Astrocyte (in vitro differentiated cells and primary cell): ENCODE measurements around the gene DIP2A. TPM values are rescaled to one million over a fixed set of nuclear protein-coding genes. Genes with fewer than 3 reads are reported as not detected.

Source experiments
- DNase-seq: peaks from one replicate; pipeline ENCODE4 v3.0.0-alpha.2; 2010; ENCODE audit warnings: low read depth
- FAIRE-seq: peaks from 2 replicates; lab custom pipeline; 2011; peaks lifted over from hg19 to GRCh38; lab: Jason Lieb, UNC
- H2AFZ ChIP-seq: 2 replicates; pipeline ENCODE4 v1.6.0; 2012; ENCODE audit warnings: low read depth, low read length, inconsistent platforms
- H3K27ac ChIP-seq: 2 replicates; pipeline ENCODE4 v1.5.1; 2011; ENCODE audit warnings: low read depth, low read length, inconsistent platforms
- H3K27me3 ChIP-seq: 2 replicates; pipeline ENCODE4 v1.6.0; 2011; ENCODE audit warnings: low read length, inconsistent platforms; ENCODE audit not compliant: insufficient read depth
- H3K36me3 ChIP-seq: 2 replicates; pipeline ENCODE4 v1.5.1; 2011; ENCODE audit warnings: low read length, inconsistent platforms; ENCODE audit not compliant: insufficient read depth
- H3K4me1 ChIP-seq: 2 replicates; pipeline ENCODE4 v1.5.1; 2011; ENCODE audit warnings: low read length, inconsistent platforms; ENCODE audit not compliant: insufficient read depth
- H3K4me2 ChIP-seq: 2 replicates; pipeline ENCODE4 v1.6.0; 2012; ENCODE audit warnings: low read length, inconsistent platforms
- H3K4me3 ChIP-seq: 2 replicates; pipeline ENCODE4 v1.5.1; 2011; ENCODE audit warnings: low read depth, mild to moderate bottlenecking, low read length, inconsistent platforms; ENCODE audit not compliant: insufficient read depth
- H3K79me2 ChIP-seq: 2 replicates; pipeline ENCODE4 v1.6.0; 2012; ENCODE audit warnings: mild to moderate bottlenecking, low read length, inconsistent platforms; ENCODE audit not compliant: insufficient read depth
- H3K9ac ChIP-seq: 2 replicates; pipeline ENCODE4 v1.6.0; 2012; ENCODE audit warnings: mild to moderate bottlenecking, low read length, inconsistent platforms
- H3K9me3 ChIP-seq: 2 replicates; pipeline ENCODE4 v1.5.1; 2012; ENCODE audit warnings: low read depth, mild to moderate bottlenecking, low read length, inconsistent platforms; ENCODE audit not compliant: insufficient read depth
- H4K20me1 ChIP-seq: 2 replicates; pipeline ENCODE4 v1.6.0; 2012; ENCODE audit warnings: low read length, inconsistent platforms; ENCODE audit not compliant: insufficient read depth
- H3K27ac Mint-ChIP-seq: one replicate; pipeline ENCODE4 v1.8.0; 2021; ENCODE audit warnings: mild to moderate bottlenecking, mixed read lengths; ENCODE audit not compliant: unreplicated experiment
- H3K27me3 Mint-ChIP-seq: one replicate; pipeline ENCODE4 v1.8.0; 2021; ENCODE audit warnings: low read depth, mixed read lengths; ENCODE audit not compliant: unreplicated experiment
- H3K36me3 Mint-ChIP-seq: one replicate; pipeline ENCODE4 v1.8.0; 2021; ENCODE audit warnings: low read depth, mixed read lengths; ENCODE audit not compliant: unreplicated experiment
- H3K4me1 Mint-ChIP-seq: one replicate; pipeline ENCODE4 v1.8.0; 2021; ENCODE audit warnings: low read depth, mixed read lengths; ENCODE audit not compliant: unreplicated experiment
- H3K4me3 Mint-ChIP-seq: one replicate; pipeline ENCODE4 v1.8.0; 2021; ENCODE audit warnings: mild to moderate bottlenecking, moderate library complexity, mixed read lengths; ENCODE audit not compliant: unreplicated experiment
- H3K9me3 Mint-ChIP-seq: one replicate; pipeline ENCODE4 v1.8.0; 2021; ENCODE audit warnings: mild to moderate bottlenecking, mixed read lengths; ENCODE audit not compliant: unreplicated experiment
- CTCF ChIP-seq: IDR thresholded peaks from 2 replicates; pipeline ENCODE4 v1.5.1; 2011; ENCODE audit warnings: low read depth, mild to moderate bottlenecking, inconsistent platforms, low read length, moderate library complexity; ENCODE audit not compliant: insufficient read depth
- EZH2 ChIP-seq: IDR thresholded peaks from 2 replicates; pipeline ENCODE4 v1.6.1; 2012; ENCODE audit warnings: mild to moderate bottlenecking, low read length, inconsistent platforms; ENCODE audit not compliant: insufficient read depth
- total RNA-seq: library from RNA; stranded (reverse); gene quantifications from 2 replicates; pipeline ENCODE4 v1.2.1, GENCODE V29; 2021

The DIP2A gene
- total RNA-seq, 1 donor from 2014 or later = 35.4 TPM

GRCh38 chr21:46551636-46552241, 93.0 kb downstream of the DIP2A start:
- no peaks in the 10 kb centered on the region for H3K27me3 Mint-ChIP-seq
- FAIRE-seq (no peak), DNase-seq (no peak)
- Histone ChIP-seq H3K36me3 (peaks cover 22% of the 10 kb centered on the region), H3K9ac (no peak overlapping the region), H3K4me1 (no peaks in the 10 kb centered on the region), H3K4me3 (no peak overlapping the region), H3K27me3 (no peaks in the 10 kb centered on the region), H3K27ac (no peak overlapping the region), H4K20me1 (no peaks in the 10 kb centered on the region), H2AFZ (no peak overlapping the region), H3K4me2 (no peak overlapping the region), H3K79me2 (no peaks in the 10 kb centered on the region), H3K9me3 (no peaks in the 10 kb centered on the region)
- TF ChIP-seq CTCF = no peak
- TF ChIP-seq EZH2 = no peak
- H3K36me3 Mint-ChIP-seq = peaks cover 19% of the 10 kb centered on the region
- no peaks in the 10 kb centered on the region for H3K9me3 Mint-ChIP-seq
- no peak overlapping the region for H3K4me3 Mint-ChIP-seq
- no peaks in the 10 kb centered on the region for H3K4me1 Mint-ChIP-seq
- H3K27ac Mint-ChIP-seq = no peak overlapping the region

GRCh38 chr21:46552274-46552673, 93.6 kb downstream of the DIP2A start:
- Mint-ChIP-seq H3K36me3 (peaks cover 18% of the 10 kb centered on the region), H3K9me3 (no peaks in the 10 kb centered on the region), H3K27me3 (no peaks in the 10 kb centered on the region), H3K27ac (no peak overlapping the region), H3K4me3 (no peak overlapping the region), H3K4me1 (no peaks in the 10 kb centered on the region)
- no peak overlapping the region for H3K4me2 ChIP-seq
- H3K9ac ChIP-seq = no peak overlapping the region
- no peak overlapping the region for H3K4me3 ChIP-seq
- no peaks in the 10 kb centered on the region for H3K4me1 ChIP-seq
- no peaks in the 10 kb centered on the region for H3K79me2 ChIP-seq
- no peak for TF ChIP-seq EZH2
- no peak for TF ChIP-seq CTCF
- no peak overlapping the region for H3K27ac ChIP-seq
- no peak overlapping the region for H2AFZ ChIP-seq
- FAIRE-seq (no peak), DNase-seq (no peak)
- no peaks in the 10 kb centered on the region for H4K20me1 ChIP-seq
- H3K27me3 ChIP-seq = no peaks in the 10 kb centered on the region
- no peaks in the 10 kb centered on the region for H3K9me3 ChIP-seq
- peaks cover 22% of the 10 kb centered on the region for H3K36me3 ChIP-seq

DNA sequence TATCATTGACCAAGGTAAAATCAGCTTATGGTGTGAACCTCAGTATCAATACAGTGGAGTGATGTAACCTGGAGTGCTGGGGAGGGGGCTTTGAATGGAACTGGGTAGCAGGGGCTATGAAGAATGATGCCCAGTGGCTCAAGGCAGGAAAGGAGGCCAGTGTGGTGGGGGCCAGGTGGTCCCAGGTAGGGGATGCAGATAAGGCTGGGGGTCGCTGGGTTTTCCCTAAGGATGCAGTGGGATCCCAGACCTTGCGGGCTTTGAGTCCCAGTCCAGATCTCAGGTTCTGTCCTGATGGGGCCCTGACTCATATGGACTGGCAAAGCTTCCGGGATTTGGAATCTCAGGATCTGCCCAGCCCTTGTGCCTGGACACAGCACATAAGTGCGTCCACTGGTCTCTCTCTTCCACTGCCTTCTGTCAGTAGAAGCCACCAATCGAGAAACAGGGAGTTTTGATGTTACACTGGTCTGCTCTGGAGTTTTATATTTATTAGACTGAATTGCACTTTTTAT, 94.2 kb downstream of the DIP2A start:
- Mint-ChIP-seq H3K9me3 (no peaks in the 10 kb centered on the region), H3K36me3 (peaks cover 18% of the 10 kb centered on the region), H3K4me1 (no peaks in the 10 kb centered on the region), H3K4me3 (no peak overlapping the region), H3K27me3 (no peaks in the 10 kb centered on the region), H3K27ac (no peak overlapping the region)
- FAIRE-seq (no peak), DNase-seq (no peak)
- Histone ChIP-seq H3K4me3 (no peak overlapping the region), H3K4me2 (no peak overlapping the region), H2AFZ (no peak overlapping the region), H3K27me3 (no peaks in the 10 kb centered on the region), H3K9me3 (no peaks in the 10 kb centered on the region), H3K9ac (no peak overlapping the region), H3K79me2 (no peaks in the 10 kb centered on the region), H4K20me1 (no peaks in the 10 kb centered on the region), H3K27ac (no peak overlapping the region), H3K4me1 (no peaks in the 10 kb centered on the region), H3K36me3 (peaks cover 22% of the 10 kb centered on the region)
- no peak for TF ChIP-seq CTCF
- no peak for TF ChIP-seq EZH2
